Fibroblast of skin of abdomen (primary cell): Measurements from ENCODE around the gene TRUB2. TPM values are rescaled to one million over a fixed set of nuclear protein-coding genes. Genes with fewer than 3 reads are reported as not detected.
A peak's percentile ranks its signal among the peaks of the same experiment; 100 is the strongest.

ENCODE experiments used
- DNase-seq: peaks from one replicate; pipeline ENCODE4 v3.0.0-alpha.2; 2013
- polyA plus RNA-seq, 2 experiments: library from polyadenylated mRNA; unstranded; fragments of 120-200 nt; gene quantifications; one replicate each; pipeline ENCODE4 v1.2.1, GENCODE V29; 2013; ENCODE audit not compliant: insufficient read length in 2 of 2

The TRUB2 gene, protein sequence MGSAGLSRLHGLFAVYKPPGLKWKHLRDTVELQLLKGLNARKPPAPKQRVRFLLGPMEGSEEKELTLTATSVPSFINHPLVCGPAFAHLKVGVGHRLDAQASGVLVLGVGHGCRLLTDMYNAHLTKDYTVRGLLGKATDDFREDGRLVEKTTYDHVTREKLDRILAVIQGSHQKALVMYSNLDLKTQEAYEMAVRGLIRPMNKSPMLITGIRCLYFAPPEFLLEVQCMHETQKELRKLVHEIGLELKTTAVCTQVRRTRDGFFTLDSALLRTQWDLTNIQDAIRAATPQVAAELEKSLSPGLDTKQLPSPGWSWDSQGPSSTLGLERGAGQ
- 26.3 TPM for polyA plus RNA-seq (2013, experiment 1 of 2; ENCODE audit: insufficient read length)
- 25.4 TPM for polyA plus RNA-seq (2013, experiment 2 of 2; ENCODE audit: insufficient read length)

DNA sequence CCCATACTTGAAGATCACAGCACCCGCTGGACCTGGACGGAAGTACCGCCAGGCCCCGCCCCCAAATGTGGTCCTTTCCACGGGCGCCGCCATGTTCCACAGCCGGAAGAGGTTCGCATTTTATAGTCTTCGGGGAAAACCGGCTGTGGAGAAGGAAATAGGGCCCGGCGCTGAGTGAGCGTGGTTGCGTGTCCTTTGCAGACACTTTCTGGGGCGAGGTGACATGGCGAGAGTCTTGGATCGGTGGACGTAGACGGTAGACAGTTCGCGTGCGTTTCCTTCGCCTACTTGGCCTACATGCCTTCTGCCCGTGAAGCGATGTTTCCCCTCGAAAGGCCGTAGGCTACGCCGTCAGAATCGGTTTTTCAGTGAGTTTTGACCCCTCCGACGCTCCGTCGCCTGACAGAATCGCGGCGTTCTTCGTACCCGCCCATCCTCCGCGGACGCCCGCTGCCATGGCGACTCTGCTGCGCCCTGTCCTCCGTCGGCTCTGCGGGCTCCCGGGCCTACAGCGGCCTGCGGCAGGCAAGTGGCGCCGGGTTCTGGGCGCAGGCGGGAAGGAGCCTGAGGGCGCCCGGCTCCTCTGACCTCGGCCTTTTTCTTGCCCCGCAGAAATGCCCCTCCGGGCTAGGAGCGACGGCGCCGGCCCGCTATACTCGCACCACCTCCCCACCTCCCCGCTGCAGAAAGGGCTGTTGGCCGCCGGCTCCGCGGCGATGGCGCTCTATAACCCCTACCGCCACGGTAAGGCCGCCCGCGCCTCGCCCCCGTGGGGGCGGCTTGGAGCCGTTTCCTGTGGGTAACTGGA, at the start of gene TRUB2, which contains the start of gene COQ4:
TSS of gene TRUB2 (minus strand) at position 44 of the 808 bp plus-strand sequence. CDS start at position 5, 39 bp downstream.
TSS of gene COQ4 (plus strand) at position 436 of the 808 bp plus-strand sequence. CDS start at position 456, 20 bp downstream.
- DNase-seq: peak; percentile 95

DNA sequence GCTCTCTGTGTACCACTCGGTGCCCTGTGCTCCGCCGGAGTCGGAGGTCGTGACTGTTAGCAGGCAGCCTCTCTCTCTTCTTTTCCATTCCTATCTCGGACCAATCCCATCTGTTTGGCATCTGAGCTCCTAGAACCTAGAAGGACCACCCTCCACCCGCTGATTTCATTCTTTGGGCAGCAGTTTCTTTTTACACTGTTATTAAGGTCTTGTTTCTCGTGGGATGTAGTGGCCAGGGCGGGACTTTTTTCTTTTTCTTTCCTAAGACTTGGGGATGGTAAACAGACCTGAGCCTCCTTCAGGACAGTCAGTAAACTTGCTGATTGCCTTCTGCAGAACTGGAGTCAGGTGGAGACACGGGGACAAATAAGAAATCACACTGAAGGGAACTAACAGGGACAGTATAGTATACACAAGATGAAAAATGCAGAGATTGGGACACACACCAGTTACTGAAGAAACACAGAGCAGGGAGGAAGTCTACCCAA, 49.4 kb upstream of the TRUB2 start:
- DNase-seq: no peak

DNA sequence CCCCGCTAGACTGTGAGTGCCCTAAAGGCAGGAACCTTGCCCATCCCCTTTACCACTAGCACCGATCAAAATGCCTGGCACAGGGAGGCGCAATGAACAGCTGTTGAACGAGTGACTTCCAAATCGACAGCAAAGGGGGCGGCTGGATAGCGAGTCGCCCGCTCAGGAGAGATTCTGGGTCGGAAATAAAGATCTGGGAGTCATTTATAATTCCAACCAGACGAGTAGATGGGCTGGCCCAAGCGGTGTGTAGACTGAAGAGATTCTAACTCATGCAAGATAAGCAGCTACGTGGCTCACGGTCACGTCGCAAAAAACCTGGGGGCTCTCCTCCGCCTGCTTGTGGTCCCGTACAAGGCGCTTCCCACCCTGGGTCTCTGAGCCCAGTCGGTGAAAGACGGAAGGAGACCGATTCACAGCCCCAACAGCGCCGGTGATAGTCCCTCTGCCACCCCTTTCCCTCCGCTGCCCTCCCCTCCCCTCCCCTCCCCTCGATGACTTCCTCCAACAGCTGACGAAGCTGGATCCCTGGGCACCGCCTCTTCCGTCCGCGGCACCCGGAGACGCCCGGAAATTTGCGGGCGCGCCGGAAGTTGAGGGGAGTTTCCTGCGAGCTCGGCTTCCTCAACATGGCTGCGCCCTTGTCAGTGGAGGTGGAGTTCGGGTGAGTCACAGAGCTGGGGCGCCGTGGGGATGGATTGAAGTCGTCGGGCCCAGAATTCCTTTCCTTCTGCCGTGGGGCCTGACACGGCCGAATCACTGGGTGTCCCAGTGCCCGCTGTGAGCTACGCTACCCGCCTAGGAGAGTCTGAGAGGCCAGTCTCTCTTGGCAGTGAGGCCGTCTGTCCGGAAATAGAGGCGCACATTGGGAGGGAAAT, 48.7 kb upstream of the TRUB2 start, which contains the start of gene URM1:
TSS of gene URM1 (plus strand) at position 623 of the 878 bp plus-strand sequence. CDS start at position 630, 7 bp downstream.
- peak; percentile 97 for DNase-seq

DNA sequence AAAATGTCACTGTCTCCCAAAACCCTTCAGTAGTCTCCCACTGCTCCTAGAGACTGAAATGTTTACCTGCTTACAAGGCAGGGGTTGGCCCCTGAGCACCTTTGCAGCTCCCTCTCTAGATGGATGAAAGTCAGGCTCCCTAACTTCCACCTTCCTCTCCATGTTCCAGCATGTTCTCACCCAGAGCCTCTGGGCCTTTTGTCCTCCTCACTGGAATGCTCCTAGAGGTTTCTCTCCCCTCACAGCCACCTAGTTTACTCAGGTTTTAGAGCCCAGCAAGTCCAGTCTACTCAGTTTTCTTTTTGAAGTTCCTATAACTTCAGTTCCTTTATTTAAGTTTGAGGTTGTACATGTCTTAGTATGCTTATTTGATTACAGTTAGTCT, 48.1 kb upstream of the TRUB2 start:
- DNase-seq: no peak

DNA sequence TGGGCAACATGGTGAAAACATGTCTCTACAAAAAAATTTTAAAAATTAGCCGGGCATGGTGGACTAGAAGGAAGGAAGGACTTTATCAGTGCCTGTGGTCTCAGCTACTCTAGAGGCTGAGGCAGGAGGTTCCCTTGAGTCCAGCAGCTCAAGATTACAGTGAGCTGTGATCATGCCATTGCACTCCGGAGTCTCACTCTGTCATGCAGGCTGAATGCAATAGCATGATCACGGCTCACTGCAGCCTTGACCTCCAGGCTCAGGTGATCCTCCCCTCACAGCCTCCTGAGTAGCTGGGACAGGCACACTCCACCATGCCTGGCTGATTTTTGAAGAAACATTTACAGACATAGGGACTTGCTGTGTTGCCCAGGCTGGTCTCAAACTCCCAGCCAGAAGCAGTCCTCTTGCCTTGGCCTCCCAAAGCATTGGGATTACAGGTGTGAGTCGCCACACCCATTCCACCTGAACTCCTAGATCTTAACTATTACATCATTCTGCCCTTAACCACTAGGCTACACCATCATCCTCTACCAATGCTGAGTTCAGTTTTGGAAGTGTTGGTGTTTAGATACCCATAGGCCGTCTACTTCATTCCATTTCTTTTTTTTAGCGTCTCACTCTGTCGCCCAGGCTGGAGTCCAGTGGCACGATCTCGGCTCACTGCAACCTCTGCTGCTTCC, 46.9 kb upstream of the TRUB2 start:
- DNase-seq: no peak

DNA sequence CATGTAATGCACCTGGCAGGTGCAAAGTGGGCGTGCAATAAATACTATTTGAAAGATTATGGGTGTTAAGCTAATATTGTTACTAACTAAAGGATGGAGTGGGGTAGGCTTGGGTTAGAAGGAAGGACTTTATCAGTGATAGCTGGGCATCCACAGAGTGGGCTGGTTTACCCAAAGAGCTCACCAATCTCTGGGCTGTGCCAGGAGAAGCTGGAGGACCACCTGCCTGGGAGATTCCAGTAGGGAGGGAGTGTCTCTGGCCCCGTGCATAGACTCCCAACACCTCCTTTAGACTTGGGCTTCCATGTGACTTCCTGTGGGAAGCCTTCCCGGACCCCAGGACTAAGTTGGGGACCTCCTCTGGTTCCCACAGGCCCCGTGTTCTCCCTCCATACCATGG, 43.3 kb upstream of the TRUB2 start:
- DNase-seq: no peak

DNA sequence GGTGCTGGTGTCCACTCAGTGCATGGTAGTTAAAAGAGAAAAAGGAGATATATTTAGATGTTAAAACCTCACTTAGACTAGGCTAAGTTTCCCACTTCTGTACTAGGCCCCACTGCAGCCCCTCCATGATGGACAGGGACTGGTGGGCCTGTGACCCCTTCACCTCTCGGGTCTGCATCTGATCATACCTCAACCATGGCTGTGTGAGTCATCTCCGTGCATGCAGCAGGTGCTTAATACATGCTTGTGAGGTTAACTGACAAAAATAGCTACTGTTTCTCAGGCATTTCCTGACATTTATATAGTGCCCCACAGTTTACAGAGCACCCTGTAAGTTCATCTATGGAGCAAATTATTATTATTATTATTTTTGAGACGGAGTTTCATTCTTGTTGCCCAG, 40.5 kb upstream of the TRUB2 start:
- DNase-seq: no peak

DNA sequence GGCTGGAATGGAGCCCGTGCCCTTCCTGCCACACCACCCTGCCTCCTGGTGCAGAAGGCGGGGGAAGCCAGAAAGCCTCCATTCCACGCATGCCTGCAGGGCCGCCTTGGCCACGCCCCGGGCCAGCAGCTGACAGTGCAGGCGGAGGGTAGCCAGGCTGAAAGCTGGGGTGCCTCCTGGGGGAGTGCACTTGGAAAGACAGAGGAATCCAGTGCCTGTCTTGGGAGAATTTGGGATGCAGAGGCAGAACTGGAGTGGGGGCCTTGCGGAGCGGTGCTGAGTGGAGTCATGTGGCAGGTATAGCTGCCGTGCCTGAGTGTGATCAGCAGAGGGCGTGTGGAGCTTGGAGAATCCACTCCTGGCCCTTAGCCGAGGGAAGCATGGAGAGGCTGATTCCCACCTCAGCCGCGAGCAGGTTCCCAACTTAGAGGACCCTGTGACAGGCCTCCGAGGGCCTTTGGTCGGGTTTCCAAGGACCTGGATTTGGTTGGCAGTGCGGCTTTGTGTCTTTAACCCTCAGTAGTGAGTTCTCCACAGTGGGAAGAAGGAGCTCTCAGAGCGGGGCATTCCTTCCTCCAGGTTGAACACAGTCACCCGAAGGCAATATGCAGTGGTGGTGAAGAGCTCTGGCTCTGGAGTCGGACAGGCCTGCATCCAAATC, 39.9 kb upstream of the TRUB2 start:
- DNase-seq: peak; percentile 81

DNA sequence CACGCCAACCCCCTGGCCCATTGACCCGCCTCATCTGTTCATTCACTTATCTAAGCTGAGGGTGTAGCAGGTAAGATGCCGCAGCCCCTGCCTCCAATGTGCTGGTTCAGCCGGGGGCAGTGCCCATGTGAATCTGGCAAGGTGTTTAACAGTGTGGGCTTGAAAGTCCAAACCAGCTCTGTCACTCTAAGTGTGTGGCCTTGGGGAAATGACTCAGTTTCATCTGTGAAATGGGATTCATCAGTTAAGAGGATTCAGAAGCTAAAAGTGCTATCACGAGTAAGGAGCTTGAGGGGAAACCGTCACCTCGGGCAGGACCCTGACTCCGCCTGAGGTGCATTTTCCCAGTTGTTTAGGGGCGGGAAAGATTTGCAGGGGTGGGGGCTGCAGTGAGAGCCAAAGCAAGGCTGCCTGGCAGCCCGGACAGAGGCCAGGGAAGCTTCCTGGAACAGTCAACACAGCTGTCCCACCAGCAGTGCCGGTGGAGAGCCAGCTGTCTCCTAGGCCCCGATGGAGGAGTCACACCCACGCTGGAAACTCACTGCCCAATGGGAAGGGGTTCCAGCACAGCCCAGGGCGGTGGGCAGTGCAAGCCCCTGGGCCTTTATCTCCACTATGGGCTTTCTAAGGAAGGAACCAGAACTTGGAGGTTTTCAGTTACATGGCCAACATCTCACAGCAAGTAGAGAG, 39.2 kb upstream of the TRUB2 start:
- DNase-seq: no peak

DNA sequence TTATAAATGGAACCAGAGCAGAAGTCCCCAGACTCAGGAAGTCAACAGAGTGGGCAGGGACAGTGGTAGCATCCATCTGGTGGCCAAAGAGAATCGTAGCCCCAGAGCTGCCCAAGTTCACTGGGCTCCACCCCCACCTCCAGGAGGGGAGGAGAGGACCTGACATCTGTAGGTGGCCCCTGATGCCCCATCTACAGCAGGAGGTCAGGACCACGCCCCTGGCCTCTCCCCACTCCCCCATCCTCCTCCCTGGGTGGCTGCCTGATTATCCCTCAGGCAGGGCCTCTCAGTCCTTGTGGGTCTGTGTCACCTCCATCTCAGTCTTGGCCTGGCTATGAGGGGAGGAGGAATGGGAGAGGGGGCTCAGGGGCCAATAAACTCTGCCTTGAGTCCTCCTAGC, 38.6 kb upstream of the TRUB2 start:
- no peak for DNase-seq

DNA sequence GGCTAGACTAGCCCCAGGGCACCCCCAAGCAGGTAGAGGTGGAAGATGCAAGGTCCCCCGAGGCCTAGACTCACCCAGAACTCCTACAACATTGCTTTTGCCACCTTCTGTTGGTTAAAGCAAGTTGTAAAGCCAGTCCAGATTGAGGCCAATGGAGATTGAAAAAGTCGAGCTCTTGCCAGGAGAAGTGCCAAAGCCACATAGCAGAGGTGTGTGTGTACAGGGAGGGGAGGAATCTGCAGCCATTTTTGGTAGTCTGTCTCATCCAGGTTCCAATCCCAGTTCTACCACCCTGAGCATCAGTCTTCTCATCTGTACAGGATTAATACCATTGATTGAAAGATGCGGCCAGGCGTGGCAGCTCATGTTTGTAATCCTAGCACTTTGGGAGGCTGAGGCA, 36.6 kb upstream of the TRUB2 start:
- DNase-seq: no peak

DNA sequence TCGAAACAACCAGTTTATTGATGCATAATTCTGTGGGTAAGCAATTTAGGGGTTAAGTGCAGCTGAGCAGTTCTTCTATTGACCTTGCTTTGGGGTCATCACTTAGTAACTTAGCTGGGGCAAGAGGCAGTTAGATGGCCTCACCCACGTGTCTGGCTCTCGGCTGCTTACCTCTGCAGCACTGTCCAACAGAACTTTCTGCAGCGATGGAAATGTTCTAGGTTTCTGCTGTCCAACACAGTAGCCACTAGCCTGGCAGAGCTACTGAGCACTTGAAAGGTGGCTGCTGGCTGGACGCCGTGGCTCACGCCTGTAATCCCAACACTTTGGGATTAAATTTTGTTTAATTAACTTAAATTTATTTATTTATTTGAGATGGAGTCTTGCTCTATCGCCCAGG, 35.8 kb upstream of the TRUB2 start:
- no peak for DNase-seq

DNA sequence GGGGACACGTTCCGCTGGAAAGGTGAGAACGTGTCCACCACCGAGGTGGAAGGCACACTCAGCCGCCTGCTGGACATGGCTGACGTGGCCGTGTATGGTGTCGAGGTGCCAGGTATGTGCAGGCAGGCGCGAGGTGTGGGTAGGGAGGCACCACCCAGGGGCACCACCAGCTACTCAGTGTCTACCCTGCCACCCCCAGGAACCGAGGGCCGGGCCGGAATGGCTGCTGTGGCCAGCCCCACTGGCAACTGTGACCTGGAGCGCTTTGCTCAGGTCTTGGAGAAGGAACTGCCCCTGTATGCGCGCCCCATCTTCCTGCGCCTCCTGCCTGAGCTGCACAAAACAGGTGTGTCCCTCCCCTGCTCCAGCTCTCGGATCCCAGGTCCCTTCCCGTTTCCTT, 33.2 kb upstream of the TRUB2 start:
- no peak for DNase-seq

DNA sequence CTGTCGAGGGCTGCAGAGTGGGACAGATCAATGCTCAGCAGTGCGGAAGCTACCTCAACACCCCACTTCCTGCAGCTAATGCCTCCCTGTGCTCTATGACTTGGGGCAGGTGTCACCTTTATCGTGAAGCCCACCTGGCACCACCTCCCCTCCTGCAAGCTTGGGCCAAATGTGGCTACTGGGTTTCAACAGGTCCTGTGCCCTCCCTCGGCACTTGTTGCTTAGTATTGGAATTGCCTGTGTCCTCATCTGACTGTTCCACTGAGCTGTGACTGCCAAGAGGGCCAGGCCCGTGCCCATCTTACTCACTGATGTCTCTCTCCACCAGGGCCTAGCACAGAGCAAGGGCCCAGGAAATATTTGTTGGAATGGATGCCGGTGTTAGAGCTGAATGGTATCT, 27.5 kb upstream of the TRUB2 start:
- DNase-seq: no peak

DNA sequence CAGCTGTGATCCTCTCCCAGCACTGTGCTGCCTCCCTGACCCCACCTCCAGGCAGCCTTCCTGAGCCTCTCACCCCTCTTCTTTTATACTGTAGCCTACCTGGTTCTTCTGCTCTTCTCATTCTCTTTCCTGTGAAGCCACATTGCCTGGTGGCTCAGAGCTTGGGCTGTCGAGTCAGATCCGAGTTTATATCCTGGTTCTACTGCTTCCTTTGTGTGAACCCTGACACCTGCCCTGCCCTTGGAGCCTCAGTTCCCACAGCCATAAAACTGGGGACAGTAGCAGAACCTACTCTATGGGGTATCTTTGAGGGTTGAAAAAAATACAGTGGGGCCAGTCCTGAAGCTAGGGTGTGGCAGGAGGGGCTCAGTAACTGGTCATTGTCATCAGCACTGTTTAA, 26.9 kb upstream of the TRUB2 start:
- DNase-seq: no peak

DNA sequence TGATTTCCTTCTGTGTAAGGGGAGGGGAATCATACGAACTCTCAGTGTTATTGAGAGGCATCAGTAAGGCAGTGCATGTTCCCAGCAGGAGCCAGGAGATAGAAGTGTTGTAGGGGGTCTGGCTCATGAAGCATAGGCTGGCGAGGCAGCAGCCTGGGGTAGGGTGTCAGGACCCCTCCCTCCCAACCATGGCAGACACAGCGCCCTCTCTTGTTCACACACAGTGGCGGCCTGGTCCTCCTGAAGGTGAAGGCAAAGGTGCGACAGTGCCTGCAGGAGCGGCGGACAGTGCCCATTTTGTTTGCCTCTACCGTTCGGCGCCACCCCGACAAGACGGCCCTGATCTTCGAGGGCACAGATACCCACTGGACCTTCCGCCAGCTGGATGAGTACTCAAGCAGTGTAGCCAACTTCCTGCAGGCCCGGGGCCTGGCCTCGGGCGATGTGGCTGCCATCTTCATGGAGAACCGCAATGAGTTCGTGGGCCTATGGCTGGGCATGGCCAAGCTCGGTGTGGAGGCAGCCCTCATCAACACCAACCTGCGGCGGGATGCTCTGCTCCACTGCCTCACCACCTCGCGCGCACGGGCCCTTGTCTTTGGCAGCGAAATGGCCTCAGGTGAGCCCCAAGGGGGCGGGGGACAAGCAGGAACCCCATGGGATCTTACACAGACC, 22.8 kb upstream of the TRUB2 start:
- DNase-seq: no peak

DNA sequence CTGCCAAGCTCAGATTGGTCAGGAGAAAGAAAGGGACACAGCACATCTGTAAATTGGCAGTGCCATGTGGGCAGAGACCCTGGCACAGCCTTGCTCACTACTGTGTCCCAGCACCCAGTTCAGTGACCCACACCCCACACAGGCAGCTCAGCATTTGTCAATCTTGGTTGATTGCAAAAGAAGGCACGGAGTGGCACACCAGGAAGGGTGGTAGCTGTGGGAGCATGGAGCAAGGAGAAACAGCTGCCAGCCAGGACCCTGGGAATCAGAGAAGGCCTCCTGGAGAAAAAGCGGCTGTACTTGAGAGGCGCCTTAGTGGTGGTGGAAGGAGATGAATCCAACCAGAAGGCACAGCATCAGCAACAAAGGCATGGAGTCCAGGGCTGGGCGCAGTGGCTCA, 21.6 kb upstream of the TRUB2 start:
- DNase-seq: no peak

DNA sequence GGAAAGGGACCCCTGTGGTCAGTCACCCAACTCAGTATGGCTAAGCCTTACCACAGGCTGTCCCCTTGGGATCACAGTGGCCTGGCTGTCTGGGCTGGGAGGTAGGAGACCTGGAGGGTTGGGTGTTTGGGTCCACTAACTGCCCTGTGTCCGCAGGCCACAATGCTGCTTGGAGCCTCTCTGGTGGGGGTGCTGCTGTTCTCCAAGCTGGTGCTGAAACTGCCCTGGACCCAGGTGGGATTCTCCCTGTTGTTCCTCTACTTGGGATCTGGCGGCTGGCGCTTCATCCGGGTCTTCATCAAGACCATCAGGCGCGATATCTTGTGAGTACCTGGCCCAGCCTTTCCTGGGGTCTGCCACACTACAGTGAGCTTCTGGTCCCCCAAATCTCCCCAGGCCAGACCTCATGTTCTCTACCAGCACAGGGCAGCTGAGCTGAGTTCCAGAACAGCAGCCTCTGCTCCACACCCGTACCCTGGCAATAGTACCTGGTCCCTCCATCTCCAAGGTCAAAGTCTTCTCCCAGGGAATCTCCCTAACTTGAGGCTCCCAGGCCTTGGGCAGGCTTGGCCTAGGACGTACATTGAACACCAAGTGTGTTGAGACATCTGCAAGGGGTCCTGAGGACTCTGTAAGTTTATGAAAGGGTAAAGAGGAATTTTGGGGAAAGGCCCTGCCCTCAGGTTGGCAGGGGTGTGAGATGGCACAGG, 20.9 kb upstream of the TRUB2 start:
- no peak for DNase-seq

DNA sequence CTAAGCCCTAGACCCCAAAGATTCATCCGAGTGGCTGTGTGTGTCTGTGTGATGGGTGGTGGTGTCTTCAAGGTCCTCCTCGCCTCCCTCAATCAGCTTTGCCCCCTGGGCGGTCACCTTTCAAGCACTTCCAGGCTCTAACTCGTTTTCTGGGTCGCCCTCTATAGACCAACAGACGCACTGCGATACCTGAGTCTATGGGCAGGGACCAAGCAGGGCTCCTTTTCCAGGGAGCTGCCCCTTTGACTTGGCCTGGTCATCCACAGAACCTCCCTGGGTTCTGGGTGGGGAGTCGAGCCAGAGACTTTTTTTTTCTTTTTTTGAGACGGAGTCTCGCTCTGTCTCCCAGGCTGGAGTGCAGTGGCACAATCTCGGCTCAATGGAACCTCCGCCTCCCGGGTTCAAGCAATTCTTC, 19.2 kb upstream of the TRUB2 start:
- peak; percentile 58 for DNase-seq
